Left lung (tissue), 10 donors: ENCODE measurements around the gene DAB2IP. TPM values are rescaled to one million over a fixed set of nuclear protein-coding genes. Genes with fewer than 3 reads are reported as not detected.

Source experiments
- ATAC-seq: fragments of 200-7000 bp; cut with Tn5 transposase; one replicate; pipeline ENCODE4 v1.9.1; 2020; ENCODE audit warnings: moderate library complexity
- DNase-seq, 4 donors: peaks; one replicate each; pipeline ENCODE4 v3.0.0-alpha.2; 2013 to 2020
- H3K27ac ChIP-seq, 2 donors: fragments of 200-600 bp; sonication (generic) in 1 of 2; one replicate each; pipeline versions ENCODE4 v1.5.0 to v1.8.0; 2020 to 2021
- H3K27me3 ChIP-seq, 2 donors: fragments of 200-600 bp; sonication (generic) in 1 of 2; one replicate each; pipeline versions ENCODE4 v1.5.0 to v1.8.0; 2020 to 2021
- H3K36me3 ChIP-seq, 2 donors: fragments of 200-600 bp; sonication (generic) in 1 of 2; one replicate each; pipeline versions ENCODE4 v1.5.0 to v1.8.0; 2020 to 2021
- H3K4me1 ChIP-seq, 2 donors: fragments of 200-600 bp; one replicate each; pipeline ENCODE4 v1.8.0; 2021
- H3K4me3 ChIP-seq, 2 donors: fragments of 200-600 bp; sonication (generic) in 1 of 2; one replicate each; pipeline versions ENCODE4 v1.5.0 to v1.8.0; 2020 to 2021; ENCODE audit warnings: mild to moderate bottlenecking in 1 of 2
- H3K9me3 ChIP-seq, 2 donors: fragments of 200-600 bp; sonication (generic) in 1 of 2; one replicate each; pipeline versions ENCODE4 v1.5.0 to v1.8.0; 2020 to 2021
- intact Hi-C, 2 donors: fragments of 100-400 bp; cut with DNase I; formaldehyde crosslinking; loops; one replicate each; pipeline versions ENCODE4 v1.11.2 to v1.14.2; 2022
- polyA plus RNA-seq, 6 donors: library from polyadenylated mRNA; unstranded; fragments of 120-200 nt; gene quantifications; one replicate each; pipeline ENCODE4 v1.2.1, GENCODE V29; 2013; ENCODE audit not compliant: insufficient read length in 6 of 6
- total RNA-seq, 2 donors: library from RNA; stranded (reverse); fragmentation: NEBNext Ultra II Directional; extraction: Animal tissue kit (Norgen Biotek cat#: 25700); gene quantifications; one replicate each; pipeline ENCODE4 v1.2.1, GENCODE V29; 2021
- TF ChIP-seq, protein P1 (sequence below), 2 donors: fragments of 200-600 bp; sonication (generic) in 1 of 2; IDR thresholded peaks; one replicate each; pipeline versions ENCODE4 v1.5.0 to v1.8.0; 2021; ENCODE audit warnings: antibody characterized with exemption in 2 of 2
- donor health status: DM: no; HTN: yes; CAD: no.
- donor health status: DM: no; HTN: no; CAD: no.

Gene DAB2IP
- total and polyA plus RNA-seq, 8 donors = 25.0 to 53.4 (median 34.6) TPM

DNA sequence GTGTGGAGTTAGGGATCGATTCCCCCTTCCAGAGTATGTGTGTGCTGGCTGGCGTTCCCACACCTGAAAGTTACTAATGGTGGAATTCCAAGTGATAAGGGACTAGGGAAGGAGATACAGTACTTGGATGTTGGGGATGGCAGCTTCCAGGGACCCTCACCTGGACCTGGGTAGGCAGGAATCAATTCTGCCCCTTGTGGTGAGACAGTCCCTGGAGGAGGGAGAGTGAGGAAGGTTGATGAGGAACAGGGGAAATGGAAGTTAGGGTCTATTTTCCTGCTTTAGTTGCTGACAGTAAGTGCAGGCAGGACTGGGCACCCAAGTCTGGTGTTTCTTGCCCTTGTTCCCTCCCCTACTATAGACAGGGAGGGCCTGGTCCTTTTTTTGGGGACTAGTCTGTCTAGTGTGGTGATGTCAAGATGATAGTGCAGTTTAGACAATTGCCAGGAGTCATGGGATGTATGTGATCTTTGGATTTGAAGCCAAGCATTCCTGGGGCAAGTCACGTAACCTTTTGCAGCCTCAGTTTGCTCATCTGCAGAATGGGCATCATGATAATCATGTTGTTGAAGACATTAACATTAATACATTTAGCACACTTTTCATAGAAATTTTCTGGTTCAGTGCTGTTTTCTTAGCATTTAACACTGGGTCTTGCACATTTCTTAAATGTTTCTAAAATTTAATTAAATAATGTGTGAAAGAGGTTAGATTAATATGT, 51.7 kb downstream of the DAB2IP start:
- Histone ChIP-seq H3K36me3 (no peaks in the 10 kb centered on the region), H3K27me3 (peaks cover 0 to 47% of the 10 kb centered on the region in 2 donors), H3K4me1 (peaks cover 15 to 31% of the 10 kb centered on the region in 2 donors), H3K27ac (no peak overlapping the region), H3K4me3 (no peak overlapping the region), H3K9me3 (no peaks in the 10 kb centered on the region)
- intact Hi-C loops = no loop called here
- ATAC-seq = no peak
- no peak for DNase-seq
- TF ChIP-seq, protein P1, sequence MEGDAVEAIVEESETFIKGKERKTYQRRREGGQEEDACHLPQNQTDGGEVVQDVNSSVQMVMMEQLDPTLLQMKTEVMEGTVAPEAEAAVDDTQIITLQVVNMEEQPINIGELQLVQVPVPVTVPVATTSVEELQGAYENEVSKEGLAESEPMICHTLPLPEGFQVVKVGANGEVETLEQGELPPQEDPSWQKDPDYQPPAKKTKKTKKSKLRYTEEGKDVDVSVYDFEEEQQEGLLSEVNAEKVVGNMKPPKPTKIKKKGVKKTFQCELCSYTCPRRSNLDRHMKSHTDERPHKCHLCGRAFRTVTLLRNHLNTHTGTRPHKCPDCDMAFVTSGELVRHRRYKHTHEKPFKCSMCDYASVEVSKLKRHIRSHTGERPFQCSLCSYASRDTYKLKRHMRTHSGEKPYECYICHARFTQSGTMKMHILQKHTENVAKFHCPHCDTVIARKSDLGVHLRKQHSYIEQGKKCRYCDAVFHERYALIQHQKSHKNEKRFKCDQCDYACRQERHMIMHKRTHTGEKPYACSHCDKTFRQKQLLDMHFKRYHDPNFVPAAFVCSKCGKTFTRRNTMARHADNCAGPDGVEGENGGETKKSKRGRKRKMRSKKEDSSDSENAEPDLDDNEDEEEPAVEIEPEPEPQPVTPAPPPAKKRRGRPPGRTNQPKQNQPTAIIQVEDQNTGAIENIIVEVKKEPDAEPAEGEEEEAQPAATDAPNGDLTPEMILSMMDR (IDR thresholded peaks at IDR 0.05) = no peak

DNA sequence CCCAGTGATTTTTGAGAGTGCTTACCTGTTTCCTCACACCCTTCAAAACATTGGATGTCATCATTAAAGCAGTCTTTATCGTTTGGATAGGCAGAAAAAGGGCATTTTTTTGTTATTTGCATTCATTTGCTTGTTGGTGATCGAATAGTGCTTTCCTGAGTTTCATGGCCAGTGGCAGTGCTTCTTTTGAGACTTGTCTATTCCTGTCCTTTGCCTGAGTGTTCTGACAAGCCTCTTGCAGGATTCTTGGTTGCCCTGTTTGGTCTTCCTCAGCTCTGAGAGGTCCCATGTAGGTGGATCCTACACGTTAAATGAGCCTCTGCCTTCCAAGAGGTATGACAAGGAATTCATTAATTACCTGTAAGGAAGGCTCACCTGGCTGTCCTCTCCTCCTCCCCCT, 52.8 kb downstream of the DAB2IP start:
- DNase-seq (no peak), ATAC-seq (no peak)
- H3K27me3 ChIP-seq = peaks cover 0 to 37% of the 10 kb centered on the region in 2 donors
- peaks cover 15 to 33% of the 10 kb centered on the region in 2 donors for H3K4me1 ChIP-seq
- H3K9me3 ChIP-seq = no peaks in the 10 kb centered on the region
- no peak overlapping the region for H3K27ac ChIP-seq
- intact Hi-C loops = no loop called here
- TF ChIP-seq, protein P1 (IDR thresholded peaks at IDR 0.05) = no peak
- H3K36me3 ChIP-seq = no peaks in the 10 kb centered on the region
- no peak overlapping the region for H3K4me3 ChIP-seq

DNA sequence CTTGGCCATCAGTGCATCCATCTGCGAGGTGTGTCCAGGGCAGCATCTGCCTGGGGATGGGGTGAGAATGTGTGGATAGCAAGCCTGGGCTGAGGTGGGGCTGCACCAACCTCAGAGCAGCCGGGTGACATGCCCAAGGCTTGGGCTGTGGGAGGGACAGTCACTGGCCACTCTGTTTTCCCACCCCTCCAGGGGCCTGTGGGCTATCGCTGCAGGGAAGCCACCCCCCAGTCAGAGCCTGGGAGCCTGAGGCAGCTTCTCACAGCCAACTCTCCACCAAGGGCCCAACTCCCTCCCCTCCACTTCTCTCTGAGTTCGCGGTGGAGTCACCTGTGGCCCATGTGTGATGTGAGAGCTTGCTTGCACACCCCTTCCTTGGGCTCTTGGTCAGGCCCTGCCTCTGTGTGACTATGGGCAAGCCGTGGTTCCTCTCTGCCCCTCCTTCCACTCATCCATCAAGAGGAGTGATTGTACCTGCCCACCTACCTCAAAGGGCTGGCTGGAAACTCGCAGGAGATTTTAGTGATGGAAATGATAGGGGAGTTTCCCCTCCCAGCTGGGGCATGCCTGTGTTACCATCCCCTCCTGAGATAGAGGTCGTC, 54.8 kb downstream of the DAB2IP start:
- Histone ChIP-seq H3K27ac (no peak overlapping the region), H3K9me3 (no peaks in the 10 kb centered on the region), H3K4me1 (peaks cover 0 to 14% of the 10 kb centered on the region in 2 donors), H3K27me3 (peaks cover 0 to 18% of the 10 kb centered on the region in 2 donors), H3K36me3 (no peaks in the 10 kb centered on the region), H3K4me3 (no peak overlapping the region)
- DNase-seq (no peak), ATAC-seq (no peak)
- TF ChIP-seq, protein P1 (IDR thresholded peaks at IDR 0.05) = no peak
- intact Hi-C loops = no loop called here

DNA sequence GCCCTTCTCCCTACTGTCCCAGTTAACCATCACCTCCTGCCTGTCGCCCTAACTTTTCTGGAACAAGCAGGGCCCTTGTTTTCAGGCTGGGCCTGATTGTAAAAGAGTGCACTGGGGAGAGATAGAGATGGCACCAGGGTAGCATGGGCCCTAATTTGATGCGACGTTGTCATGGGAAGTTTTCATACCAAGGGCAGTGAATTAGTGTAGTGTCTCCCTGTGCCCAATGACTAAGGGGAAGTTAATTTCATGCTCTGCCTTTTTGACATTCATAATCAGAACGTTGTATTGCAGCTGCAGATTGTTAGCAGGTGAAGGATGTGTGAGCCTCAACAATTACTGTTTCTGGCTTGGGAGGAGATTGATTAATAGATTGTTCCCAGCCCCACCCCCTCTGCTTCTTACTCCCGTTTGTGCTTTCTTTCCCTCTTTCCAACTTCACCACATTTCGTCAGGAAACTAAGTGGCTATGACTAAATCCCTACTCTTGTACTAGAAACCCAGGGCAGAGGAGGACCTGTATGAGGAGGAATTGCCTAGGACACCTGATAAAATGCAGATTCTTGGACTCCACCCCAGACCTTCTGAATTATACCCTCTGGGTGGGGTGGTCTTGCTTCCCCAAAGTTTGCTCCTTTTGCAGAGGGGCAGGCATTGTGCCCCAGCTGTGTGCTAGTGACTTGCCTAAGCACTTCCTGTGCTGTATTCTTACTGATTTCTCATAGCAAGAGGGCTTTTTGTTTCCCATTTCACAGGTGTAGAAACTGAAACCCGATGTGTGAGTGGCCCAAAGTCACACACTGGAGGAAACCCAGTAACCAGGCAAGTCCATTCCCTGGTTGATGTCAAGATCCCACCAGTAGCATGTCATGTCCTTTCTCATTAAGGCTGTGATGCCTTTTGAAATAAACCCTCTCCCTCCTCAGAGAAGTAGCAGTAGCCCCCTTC, 56.3 kb downstream of the DAB2IP start:
- no peak overlapping the region for H3K27ac ChIP-seq
- H3K4me3 ChIP-seq = no peak overlapping the region
- peaks cover 0 to 5% of the 10 kb centered on the region in 2 donors for H3K27me3 ChIP-seq
- TF ChIP-seq, protein P1 (IDR thresholded peaks at IDR 0.05) = no peak
- DNase-seq = no peak
- ATAC-seq = no peak
- no peaks in the 10 kb centered on the region for H3K36me3 ChIP-seq
- no peaks in the 10 kb centered on the region for H3K9me3 ChIP-seq
- intact Hi-C loops = no loop called here
- H3K4me1 ChIP-seq = peaks cover 0 to 6% of the 10 kb centered on the region in 2 donors
